MV-4-11 (cell line): ENCODE measurements around the gene DDIT4.
"Not testable (repeated sequence)": the region's sequence is repeated elsewhere in the genome, so short reads cannot be mapped to it uniquely, and the experiment has no call there.

Source experiments
- DNase-seq: peaks from one replicate; lab custom pipeline; 2025; lab: John Stamatoyannopoulos, UW

DDIT4 gene, protein sequence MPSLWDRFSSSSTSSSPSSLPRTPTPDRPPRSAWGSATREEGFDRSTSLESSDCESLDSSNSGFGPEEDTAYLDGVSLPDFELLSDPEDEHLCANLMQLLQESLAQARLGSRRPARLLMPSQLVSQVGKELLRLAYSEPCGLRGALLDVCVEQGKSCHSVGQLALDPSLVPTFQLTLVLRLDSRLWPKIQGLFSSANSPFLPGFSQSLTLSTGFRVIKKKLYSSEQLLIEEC

DNA sequence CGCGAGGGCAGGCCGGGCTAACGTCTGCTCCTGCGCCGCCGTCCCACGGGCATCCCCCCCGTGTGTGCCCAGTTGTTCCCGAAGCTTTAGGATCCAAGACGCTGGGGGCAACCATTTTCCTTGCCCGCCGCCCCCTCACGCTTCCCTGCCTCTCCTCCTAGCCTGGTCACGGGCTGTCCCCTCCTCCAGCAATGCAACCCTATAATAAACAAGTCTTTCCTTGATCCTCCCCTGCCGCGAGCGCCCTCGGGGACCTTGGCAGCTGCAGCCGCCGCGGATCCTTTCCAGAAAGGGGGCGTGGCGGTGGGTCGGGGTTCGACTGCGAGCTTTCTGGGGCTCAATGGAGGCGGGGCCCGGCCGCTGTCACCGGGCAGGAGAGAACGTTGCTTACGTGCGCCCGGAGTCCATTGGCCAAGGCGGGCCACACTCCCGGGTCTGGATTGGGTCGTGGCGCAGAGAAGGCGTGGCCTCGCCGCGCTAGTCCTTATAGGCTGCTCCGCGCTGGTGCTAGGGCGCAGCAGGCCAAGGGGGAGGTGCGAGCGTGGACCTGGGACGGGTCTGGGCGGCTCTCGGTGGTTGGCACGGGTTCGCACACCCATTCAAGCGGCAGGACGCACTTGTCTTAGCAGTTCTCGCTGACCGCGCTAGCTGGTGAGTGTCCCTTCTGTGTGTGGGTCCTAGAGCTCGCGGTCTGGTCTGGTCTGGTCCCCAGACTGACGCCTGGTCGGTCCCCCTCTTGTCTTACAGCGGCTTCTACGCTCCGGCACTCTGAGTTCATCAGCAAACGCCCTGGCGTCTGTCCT lies at the start of gene DDIT4:
TSS of gene DDIT4 (plus strand) at position 515 of the 803 bp plus-strand sequence. CDS start 293 bp downstream, outside the sequence.
- peak; percentile 98 for DNase-seq

DNA sequence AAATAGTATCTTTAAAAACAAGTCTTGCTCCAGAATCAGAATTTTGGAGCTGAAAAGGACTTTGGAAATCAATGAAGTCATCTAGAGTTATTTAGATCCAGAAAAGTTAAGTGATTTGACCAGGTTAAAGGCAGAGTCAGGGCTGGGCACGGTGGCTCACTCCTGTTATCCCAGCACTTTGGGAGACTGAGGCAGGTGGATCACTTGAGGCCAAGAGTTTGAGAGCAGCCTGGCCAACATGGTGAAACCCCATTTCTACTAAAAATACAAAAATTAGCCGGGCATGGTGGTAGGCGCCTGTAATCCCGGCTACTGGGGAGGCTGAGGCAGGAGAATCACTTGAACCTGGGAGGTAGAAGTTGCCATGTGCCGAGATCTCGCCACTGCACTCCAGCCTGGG lies 49.5 kb upstream of the DDIT4 start:
- DNase-seq = not testable (repeated sequence)

DNA sequence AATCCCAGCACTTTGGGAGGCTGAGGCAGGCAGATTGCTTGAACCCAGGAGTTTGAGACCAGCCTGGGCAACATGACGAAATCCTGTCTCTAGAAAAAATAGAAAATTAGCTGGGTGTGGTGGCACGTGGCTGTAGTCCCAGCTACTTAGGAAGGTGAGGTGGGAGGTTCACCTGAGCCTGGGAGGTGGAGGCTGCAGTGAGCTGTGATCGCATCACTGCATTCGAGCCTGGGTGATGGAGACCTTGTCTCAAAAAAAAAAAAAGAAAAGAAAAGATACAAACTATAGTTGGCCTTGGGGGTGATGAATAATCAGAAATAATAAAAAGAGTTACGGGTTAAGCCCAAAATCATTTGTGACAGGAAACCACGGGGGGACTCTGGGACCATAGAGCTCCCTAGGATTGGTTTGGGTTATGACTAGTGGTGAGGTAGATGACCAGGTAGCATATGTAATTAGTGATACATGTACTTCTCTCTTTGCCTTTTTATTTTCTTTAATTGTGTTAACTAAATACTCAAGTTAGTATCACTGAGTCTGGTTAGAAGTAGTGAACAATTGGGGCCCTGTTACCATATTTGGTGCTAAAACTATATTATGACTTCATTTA lies 47.2 kb upstream of the DDIT4 start:
- no peak for DNase-seq

DNA sequence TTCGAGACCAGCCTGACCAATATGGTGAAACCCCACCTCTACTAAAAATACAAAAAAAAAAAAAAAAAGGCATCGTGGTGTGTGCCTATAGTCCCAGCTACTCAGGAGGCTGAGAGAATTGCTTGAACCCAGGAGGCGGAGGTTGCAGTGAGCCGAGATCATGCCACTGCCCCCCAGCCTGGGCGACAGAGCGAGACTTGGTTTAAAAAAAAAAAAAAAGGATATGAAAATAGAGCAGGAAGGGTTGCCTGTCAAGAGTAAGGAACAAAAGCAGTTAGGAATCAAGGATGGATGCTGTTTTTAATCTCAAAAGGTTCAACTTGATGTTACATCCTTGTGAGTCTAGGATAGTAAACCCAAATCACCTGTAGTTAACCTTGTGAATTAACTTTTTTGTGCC lies 45.9 kb upstream of the DDIT4 start:
- no peak for DNase-seq

DNA sequence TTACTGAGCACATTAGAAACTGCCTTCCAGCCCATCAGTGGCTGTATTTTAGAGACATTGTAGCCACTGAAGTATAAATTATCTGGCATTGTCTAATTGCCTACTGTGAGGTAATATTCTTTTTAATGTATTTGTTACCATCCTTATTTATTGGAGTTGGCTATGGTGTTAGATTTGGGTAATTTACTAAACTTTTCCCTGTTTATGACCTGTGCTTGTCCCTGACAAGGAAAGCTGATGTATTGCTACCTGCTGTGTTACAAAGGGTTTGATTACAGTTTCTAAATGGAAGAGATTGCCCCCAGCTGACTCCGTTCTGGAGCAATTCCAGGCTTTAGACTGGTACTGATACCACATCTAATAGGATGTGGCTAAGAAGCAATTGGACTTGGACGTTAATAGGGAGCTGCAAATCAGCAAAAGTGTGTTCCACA lies 45.4 kb upstream of the DDIT4 start:
- no peak for DNase-seq

DNA sequence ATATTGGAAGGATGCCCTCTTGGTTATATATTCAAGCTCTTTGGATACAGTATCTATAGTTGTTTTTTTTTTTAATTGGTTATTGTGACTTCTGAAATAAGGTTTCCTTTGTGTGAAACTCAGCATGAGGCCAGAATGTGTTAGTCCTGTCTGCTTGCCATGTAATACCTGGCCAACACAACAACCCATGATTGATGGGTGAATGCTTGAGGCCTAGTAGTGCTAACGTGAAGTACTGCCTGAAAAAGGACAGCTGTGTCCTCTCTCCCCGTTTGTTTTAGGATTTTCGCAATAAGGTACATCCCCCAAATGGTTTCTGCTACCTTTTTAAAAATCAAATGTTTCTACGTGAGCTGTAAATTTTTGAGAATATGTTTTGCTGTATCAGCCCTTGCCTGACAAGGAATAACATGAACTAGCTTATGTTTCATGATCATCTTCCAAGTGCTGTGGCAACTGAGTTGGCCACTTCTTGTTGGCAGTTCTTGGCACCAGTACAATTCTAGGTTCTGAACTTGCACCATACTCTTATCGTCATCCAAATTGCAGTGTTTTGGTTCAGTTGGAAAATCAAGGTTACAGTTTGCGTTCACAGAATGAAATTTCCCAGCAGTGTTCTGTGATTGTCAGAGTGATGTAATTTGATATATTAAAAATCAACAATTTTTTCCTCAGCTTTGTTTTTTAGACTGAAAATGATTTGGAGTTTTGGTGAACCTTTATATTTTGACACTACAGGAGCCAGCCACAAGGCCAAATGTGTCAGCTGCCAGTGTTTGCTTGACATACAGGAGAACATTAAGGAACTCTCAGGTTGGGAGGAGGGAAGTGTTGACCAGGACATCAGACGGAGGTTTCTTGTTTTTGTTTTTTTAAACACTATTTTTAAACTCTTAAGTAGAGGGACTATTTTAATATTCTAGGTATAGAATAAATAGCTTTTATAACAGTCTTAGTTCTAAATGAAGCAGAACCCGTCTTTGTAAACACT lies 44.2 kb upstream of the DDIT4 start:
- no peak for DNase-seq

DNA sequence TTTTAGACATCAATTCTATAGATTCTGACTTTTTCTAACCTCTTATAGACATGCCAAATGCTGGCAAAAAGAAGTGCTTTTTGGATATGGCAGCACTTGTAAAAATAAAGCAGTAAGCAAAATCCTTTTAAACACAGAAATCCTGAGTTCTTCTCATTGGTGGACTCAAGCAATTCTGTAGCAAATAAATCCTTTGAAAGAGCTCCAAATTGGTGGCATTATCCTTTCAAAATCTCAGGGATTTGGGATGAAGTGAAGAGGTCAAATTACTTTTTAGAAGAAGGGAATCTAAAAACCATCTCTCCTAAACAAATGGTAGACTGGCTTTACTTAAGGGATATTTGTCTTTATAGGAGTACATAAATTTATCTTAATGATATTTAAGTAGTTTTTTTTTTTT lies 40.1 kb upstream of the DDIT4 start:
- no peak for DNase-seq

DNA sequence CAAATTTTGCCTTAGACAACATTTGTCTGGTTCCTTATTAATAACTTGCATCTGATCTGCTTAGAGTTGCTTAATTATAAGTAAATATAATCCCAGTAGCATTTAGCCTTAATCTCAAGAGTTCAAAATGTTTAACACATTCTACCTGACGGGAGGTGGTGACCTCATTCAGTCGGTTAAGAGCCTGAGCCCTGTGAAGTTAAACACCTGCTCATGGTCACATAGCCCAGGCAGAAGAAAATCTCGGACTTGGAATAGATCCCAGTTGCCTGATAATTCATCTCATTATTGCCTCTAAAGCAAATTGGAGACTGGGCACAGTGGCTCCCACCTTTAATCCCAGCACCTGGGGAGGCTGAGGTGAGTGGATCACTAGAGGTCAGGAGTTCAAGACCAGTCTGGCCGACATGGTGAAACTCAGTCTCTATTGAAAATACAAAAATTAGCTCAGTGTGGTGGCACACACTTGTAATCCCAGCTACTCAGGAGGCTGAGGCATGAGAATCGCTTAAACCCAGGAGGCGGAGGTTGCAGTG lies 39.1 kb upstream of the DDIT4 start:
- DNase-seq = no peak

DNA sequence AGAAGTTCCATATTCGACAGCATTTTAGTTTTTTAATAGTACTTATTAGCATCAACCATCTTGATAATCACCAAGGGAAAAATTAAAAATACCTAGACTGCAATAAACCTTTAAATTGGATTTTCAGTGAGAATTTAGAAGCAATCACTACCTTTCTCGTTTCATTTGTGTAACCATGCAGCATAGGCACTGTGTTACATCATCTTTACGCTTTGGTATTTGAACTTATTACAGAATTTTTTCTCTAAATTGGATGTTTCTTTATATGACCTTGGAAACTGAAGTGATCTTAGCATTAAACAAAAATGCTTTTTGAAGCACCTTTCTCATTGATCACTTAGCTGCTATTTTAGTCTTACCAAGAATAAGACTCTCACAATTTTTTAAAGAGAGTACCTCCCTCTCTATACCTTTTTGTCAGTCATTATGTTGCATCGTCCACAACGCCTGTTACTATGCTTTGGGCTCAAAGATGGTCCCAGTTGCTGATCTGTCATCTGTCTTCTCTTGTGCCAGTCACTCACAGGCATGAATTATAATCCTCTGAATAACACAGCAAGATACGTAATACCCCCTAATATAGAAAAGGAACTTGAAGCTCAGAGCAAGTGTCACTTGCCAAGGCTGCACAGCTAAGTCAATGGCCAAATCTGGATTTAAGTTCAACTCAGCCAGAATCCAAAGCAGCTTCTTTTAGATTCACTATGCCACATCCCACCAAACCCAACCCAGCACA lies 38.0 kb upstream of the DDIT4 start:
- no peak for DNase-seq

DNA sequence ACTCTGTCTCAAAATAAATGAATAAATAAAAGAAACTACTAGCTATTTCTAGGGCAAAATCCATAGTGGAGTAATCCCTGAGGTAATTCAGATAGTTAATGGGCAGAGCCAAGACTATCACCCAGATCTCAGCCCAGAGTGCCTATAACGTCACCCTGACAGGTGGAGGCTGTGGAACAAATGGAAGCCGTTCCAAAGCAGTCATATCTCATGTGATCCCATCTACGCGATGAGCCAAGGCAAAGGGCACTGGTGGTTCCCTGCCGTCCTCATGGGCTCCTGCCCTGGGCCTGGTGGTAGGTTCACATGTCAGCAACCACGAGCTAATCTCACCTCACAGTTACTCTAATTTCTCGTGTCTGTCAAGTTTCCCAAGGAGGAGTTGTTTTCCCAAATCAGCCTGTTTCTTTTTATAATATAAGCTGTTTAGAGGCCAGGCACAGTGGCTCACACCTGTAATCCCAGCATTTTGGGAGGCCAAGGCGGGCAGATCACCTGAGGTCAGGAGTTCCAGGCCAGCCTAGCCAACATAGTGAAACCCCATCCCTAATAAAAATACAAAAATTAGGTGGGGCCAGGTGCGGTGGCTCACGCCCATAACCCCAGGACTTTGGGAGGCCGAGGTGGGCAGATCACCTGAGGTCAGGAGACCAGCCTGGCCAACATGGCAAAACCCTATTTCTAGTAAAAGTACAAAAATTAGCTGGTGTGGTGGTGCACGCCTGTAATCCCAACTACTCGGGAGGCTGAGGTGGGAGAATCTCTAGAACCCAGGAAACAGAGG lies 35.1 kb upstream of the DDIT4 start:
- DNase-seq = no peak

DNA sequence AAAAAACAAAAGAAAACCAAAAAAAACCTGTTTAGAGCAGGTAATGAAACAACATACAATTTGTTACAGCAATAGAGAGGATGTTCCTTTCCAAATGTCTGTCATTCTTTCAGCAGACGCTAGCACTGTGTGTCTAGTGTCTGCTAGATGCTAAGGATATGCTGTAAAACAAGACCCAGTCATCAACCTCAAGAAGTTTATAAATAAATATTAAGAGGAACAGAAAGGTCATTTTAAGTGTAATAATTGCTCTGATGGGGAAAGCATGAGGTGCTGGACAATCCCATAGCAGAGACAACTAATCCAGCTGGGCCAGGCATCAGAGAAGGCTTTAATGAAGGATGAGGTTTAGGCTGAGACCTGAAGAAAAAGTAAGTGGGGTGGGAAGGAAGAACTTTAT lies 34.3 kb upstream of the DDIT4 start:
- peak; percentile 73 for DNase-seq

DNA sequence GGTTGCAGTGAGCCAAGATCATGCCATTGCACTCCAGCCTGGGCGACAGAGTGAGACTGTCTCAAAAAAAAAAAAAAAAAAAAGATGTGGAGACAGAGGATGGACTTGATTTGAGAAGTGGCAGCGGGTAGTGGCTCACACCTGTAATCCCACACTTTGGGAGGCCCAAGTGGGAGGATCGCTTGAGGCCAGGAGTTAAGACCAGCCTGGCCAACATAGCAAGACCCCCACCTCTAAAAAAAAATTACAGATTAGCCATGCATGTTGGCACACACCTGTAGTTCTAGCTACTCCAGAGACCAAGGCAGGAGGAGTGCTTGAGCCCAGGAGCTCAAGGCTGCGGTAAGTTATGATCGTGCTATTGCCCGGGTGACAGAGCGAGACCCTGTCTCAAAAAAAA lies 33.4 kb upstream of the DDIT4 start:
- no peak for DNase-seq

DNA sequence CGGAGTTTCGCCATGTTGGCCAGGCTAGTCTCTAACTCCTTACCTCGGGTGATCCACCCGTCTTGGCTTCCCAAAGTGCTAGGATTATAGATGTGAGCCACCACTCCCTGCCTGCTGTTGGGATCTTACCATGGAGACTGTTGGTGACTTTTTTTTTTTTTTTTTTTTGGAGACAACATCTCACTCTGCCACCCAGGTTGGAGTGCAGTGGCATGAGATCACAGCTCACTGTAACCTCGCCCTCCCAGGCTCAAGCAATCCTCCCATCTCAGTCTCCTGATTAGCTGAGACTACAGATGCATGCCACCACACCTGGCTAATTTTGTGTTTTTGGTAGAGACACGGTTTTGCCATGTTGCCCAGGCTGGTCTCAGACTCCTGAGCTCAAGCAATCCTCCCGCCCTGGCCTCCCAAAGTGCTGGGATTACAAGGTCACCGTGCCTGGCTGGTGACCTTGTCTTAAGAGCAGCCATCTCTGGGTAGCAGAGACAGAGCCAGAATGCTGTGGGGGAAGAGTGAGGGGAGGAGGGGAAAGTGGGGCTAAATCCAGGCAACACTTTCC lies 32.0 kb upstream of the DDIT4 start:
- no peak for DNase-seq

DNA sequence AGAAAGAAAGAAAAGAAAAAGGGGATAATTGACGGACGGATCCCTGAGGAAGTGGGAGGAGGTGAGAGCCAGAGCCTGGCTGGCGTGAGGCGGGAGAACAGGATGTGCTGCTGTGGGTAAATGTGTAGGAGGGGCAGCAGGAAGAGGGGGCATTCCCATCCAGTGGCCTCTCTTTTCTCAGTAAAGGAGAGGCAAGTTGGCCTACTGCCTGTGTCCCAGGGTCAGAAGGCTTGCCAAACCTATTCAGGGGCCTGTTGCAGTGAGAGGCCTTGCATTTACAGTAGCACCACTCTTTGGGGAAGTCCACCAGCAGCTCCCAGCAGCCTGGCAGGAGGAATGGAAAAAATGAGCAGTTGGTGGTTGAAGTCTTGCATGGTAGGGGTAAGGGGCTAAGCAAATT lies 31.0 kb upstream of the DDIT4 start:
- DNase-seq = peak; percentile 74

DNA sequence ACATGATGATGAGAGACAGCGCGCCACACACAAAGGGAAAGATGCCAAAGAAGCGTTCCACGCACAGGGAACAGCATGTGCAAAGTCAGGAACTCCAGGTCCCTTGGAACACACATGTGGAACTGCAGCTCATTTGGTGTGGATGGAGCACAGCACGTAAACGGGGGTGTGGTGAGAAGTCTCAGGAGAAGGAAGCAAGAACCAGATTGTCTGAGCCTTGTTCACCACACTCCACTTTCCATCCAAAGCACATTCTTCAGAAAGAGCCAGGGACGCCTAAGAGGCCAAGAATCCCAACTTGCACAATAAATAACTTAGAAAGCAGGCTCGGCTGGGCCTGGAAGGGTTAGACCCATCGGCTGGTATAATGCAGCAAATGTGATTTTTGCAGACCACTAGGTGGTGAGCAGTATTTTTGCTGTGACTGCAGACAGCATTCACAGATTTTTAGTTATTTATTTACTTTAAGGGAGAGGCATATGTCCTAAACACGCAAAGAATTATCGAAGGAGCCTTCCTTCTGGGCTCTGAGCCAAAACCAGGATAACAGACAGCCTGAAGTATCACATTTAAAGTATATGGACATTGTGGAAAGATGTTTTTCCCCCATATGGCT lies 29.8 kb upstream of the DDIT4 start:
- no peak for DNase-seq

DNA sequence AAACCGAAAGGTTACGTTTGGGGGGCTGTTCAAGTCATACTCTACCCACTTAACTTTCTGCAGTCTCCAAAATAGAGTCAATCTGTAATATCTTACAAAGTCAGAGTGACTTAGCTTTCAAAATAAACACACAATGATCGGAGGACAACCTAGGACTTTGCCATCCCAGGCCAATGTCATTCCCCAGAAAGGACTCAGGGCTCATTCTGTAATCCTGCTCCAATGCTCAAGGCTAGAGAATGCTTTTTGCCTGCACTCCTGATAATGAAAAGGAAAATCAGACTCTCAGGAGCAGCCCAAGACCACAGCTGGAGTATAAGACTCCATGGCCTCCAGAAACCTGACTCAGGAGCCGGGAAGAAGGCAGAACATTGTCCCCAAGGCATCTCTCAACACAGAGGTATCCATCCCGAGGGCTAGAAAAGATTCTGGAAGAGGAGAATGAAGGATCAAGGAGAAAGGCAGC lies 29.1 kb upstream of the DDIT4 start:
- no peak for DNase-seq

DNA sequence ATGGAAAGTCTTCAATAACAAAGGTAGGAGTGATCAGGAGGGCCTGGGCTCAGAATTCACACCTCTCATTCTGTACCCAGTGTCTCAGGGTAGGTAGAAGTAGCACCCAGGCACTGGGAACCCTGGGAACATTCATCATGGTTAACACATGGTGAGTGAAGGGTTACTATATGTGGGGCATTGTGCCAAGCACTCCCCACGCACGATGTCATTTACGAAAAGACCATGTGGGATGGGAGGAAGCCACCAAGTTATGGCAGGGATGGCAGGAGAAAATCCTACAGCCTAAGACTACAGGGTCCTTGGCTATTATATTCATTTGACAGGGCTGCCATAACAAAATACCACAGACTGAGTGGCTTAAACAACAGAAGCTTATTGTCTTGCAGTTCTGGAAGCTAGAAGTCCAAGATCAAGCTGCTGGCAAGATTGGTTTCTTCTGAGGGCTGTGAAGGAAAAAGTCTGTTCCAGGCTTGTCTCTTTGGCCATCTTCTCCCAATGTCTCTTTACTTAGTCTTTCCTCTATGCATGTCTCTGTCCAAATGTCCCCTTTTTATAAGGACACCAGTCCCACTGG lies 27.7 kb upstream of the DDIT4 start:
- DNase-seq = no peak

DNA sequence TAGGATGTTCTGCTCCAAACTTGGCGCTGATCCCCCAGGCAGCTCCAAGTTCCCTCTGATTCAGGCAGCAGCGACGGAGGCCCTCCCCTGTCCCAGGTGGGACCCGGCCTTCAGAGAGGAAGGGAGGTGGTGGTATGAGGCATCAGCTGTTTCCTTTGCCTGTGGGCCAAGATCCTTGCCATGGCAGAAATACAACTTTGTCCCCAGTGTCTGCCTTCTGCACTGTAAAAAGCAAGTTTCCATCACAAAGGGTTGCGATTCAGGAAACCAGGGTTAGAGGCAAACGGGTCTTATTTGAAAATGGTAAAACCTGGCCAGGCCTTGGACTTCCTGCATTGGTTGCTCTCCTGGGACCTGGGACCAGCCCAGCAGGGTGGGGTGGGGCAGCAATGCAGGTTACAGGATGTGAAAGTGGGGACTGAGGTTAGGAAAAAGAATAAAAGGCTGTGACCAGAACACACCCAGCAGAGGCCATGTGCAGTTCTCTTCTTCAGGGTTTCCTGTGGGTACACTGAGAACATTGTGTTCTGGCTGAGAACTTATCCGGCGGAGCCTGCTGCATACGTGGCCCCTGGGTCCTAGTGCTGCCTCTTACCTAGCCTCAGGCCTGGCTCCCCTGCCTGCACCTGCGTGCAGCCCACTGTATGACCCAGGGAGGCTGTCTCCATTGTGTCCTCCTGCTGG lies 25.1 kb upstream of the DDIT4 start:
- peak; percentile 80 for DNase-seq
